Measurements from ENCODE around the gene SLC39A9. TPM values are rescaled to one million over a fixed set of nuclear protein-coding genes. Genes with fewer than 3 reads are reported as not detected.
"Not testable (repeated sequence)": the region's sequence is repeated elsewhere in the genome, so short reads cannot be mapped to it uniquely, and the experiment has no call there.

The SLC39A9 gene
- total RNA-seq, 1 donor from 2014 or later: 59.1 TPM

- TF ChIP-seq, protein P1, sequence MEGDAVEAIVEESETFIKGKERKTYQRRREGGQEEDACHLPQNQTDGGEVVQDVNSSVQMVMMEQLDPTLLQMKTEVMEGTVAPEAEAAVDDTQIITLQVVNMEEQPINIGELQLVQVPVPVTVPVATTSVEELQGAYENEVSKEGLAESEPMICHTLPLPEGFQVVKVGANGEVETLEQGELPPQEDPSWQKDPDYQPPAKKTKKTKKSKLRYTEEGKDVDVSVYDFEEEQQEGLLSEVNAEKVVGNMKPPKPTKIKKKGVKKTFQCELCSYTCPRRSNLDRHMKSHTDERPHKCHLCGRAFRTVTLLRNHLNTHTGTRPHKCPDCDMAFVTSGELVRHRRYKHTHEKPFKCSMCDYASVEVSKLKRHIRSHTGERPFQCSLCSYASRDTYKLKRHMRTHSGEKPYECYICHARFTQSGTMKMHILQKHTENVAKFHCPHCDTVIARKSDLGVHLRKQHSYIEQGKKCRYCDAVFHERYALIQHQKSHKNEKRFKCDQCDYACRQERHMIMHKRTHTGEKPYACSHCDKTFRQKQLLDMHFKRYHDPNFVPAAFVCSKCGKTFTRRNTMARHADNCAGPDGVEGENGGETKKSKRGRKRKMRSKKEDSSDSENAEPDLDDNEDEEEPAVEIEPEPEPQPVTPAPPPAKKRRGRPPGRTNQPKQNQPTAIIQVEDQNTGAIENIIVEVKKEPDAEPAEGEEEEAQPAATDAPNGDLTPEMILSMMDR (IDR thresholded peaks at IDR 0.05; ENCODE audit: unreplicated experiment): no peak
- Mint-ChIP-seq H3K27ac (no peak overlapping the region), H3K4me1 (no peaks in the 10 kb centered on the region), H3K27me3 (ENCODE audit: low read depth) (peaks cover 10% of the 10 kb centered on the region), H3K4me3 (no peak overlapping the region), H3K36me3 (no peaks in the 10 kb centered on the region), H3K9me3 (no peaks in the 10 kb centered on the region)
- no peak for DNase-seq (ENCODE audit: low spot score in 2 of 2, unreplicated experiment in 2 of 2)
These were observed 74.8 kb downstream of the SLC39A9 start for GRCh38 chr14:69473260-69473659.

GRCh38 chr14:69473946-69474345 is 75.5 kb downstream of the SLC39A9 start:
- Mint-ChIP-seq H3K4me1 (no peaks in the 10 kb centered on the region), H3K36me3 (no peaks in the 10 kb centered on the region), H3K27ac (no peak overlapping the region), H3K27me3 (ENCODE audit: low read depth) (peaks cover 17% of the 10 kb centered on the region), H3K4me3 (no peak overlapping the region), H3K9me3 (no peaks in the 10 kb centered on the region)
- DNase-seq (ENCODE audit: low spot score in 2 of 2, unreplicated experiment in 2 of 2): no peak
- TF ChIP-seq, protein P1 (IDR thresholded peaks at IDR 0.05; ENCODE audit: unreplicated experiment): no peak

DNA sequence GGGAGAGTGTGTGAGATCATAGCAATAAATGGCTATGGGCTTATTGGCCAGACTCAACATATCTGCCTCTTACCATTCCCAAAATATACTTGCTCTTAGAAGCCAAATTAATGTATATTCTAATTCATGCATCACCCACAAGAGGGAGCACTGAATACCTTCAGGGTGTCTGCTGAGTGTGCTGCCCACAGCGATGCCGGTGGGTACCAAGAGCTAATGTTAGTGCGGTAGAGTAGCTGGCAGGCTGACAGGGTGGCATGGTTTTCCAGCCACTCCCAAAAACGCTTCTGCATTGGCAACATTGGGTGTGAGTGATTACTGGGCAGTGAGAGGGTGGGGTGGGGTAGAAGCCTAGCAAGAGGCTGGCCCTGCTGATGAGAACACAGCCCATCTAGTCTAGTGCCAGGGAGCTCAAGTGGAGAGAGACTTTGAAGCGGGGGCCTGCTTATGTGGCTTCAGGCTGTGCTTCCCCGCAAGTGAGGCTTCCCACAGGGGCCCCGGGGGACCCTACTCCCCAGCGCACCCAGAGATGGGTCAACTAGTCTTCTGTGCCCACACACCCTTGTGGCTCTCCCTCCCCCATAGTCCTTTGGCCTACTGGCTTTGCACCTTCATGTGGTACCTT is 76.8 kb downstream of the SLC39A9 start:
- no peaks in the 10 kb centered on the region for H3K9me3 Mint-ChIP-seq
- TF ChIP-seq, protein P1 (IDR thresholded peaks at IDR 0.05; ENCODE audit: unreplicated experiment): peak; percentile 42
- H3K4me3 Mint-ChIP-seq: no peak overlapping the region
- H3K36me3 Mint-ChIP-seq: no peaks in the 10 kb centered on the region
- H3K27ac Mint-ChIP-seq: no peak overlapping the region
- peaks cover 25% of the 10 kb centered on the region for H3K27me3 Mint-ChIP-seq (ENCODE audit: low read depth)
- H3K4me1 Mint-ChIP-seq: no peaks in the 10 kb centered on the region
- DNase-seq (ENCODE audit: low spot score in 2 of 2, unreplicated experiment in 2 of 2): no peak

- not testable (repeated sequence) for H3K4me3 Mint-ChIP-seq
These were observed 78.4 kb downstream of the SLC39A9 start for GRCh38 chr14:69476824-69477450.

GRCh38 chr14:69478055-69478454 is 79.6 kb downstream of the SLC39A9 start:
- H3K4me1 Mint-ChIP-seq; H3K27ac Mint-ChIP-seq; H3K4me3 Mint-ChIP-seq; DNase-seq (ENCODE audit: low spot score in 2 of 2, unreplicated experiment in 2 of 2); H3K9me3 Mint-ChIP-seq; H3K36me3 Mint-ChIP-seq: not testable (repeated sequence)
- peaks cover 45% of the 10 kb centered on the region for H3K27me3 Mint-ChIP-seq (ENCODE audit: low read depth)

More at GRCh38 chr14:69476824-69477450, 78.4 kb downstream of the SLC39A9 start:
- not testable (repeated sequence) for H3K4me1 Mint-ChIP-seq; DNase-seq (ENCODE audit: low spot score in 2 of 2, unreplicated experiment in 2 of 2); H3K36me3 Mint-ChIP-seq; H3K9me3 Mint-ChIP-seq; H3K27ac Mint-ChIP-seq
- H3K27me3 Mint-ChIP-seq (ENCODE audit: low read depth): peaks cover 34% of the 10 kb centered on the region

DNA sequence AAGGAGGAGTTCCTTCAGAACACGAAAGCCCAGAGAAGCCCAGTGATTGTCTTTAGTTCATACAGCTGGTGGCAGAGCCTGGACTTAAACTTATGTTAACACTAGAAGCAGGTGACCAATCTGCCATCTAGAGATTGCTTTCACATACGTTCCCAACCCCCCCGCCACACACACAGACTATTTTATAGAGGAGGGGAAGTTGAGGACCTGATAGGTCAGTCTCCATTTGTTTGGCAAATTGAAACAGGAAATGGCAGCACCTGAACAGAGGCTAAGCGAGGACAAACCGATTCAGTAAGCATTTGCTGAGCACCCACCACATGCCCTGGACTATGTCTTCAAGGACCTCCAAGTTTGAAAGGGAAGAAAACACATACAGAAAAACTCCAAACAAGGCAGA is 81.2 kb downstream of the SLC39A9 start:
- no peak for DNase-seq (ENCODE audit: low spot score in 2 of 2, unreplicated experiment in 2 of 2)
- H3K4me1 Mint-ChIP-seq: peaks cover 7% of the 10 kb centered on the region
- H3K9me3 Mint-ChIP-seq: no peaks in the 10 kb centered on the region
- H3K4me3 Mint-ChIP-seq: no peak overlapping the region
- TF ChIP-seq, protein P1 (IDR thresholded peaks at IDR 0.05; ENCODE audit: unreplicated experiment): no peak
- H3K36me3 Mint-ChIP-seq: no peaks in the 10 kb centered on the region
- H3K27me3 Mint-ChIP-seq (ENCODE audit: low read depth): peaks cover 53% of the 10 kb centered on the region
- no peak overlapping the region for H3K27ac Mint-ChIP-seq
